ENCODE measurements around the gene CNTNAP2.

The CNTNAP2 gene

GRCh38 chr7:146414937-146415336, 298.3 kb downstream of the CNTNAP2 start:
- no peak overlapping the region for H3K27ac ChIP-seq
- TF ChIP-seq CTCF (conservative IDR thresholded peaks at IDR 0.05), result no peak

DNA sequence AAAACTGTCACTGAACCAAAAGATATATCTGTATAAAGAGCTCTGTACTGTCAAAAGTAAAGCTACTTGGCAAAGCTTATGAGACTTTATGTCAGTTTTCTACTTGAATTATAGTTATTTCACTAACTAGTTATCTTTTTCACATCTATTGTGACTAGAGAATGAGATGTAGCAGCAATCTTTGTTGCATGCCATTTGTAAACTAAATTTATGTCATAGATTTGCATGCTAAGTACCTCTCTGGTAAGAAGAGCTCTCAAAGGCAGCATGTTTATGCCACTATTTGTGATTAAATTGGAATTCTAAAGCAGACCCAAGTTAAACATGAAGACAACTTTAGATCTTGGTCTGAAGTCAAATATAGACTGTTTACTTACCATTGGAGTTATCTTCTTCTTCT, 300.6 kb downstream of the CNTNAP2 start:
- no peak for TF ChIP-seq CTCF (conservative IDR thresholded peaks at IDR 0.05)
- H3K27ac ChIP-seq, result no peak overlapping the region

DNA sequence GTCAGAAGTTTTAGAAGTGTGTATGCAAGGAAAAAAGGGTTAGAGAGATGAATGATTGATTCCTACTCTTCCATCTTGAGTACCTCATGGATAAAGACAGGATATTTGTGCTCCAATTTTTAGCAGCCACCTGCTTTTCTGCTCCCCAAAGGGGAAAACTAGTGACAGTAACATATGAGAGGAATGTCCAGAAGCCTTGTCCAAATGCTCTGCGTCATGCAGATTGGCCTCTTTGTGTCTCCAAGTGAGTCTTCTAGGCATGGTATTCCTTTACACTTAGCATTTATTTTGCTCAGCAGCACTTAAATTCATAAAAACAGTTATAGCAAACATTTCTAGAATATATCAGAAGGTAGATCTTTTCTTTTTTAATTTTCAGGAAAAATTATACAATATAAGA, 306.8 kb downstream of the CNTNAP2 start:
- H3K27ac ChIP-seq, result no peak overlapping the region
- TF ChIP-seq CTCF (conservative IDR thresholded peaks at IDR 0.05), result no peak

- no peak overlapping the region for H3K27ac ChIP-seq
- no peak for TF ChIP-seq CTCF (conservative IDR thresholded peaks at IDR 0.05)
These were observed 307.5 kb downstream of the CNTNAP2 start for GRCh38 chr7:146424084-146424483.

DNA sequence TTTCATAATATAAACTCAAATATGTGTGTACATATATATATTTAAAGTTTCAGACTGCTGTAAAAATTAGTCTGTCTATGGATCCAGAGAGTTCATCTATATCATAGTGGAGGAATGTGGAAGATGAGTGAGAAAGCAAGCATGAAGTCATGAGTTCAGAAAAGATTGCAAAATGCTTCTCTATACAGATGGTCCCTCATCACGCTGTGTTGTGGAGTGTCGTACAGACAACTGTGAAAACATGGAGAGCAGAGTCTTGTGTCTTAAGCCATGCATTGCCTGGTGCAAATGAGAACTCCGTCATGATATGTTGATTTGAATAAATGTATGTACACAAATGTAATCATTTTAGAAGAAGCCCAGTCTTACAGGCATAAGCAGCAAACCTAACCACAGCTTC, 316.9 kb downstream of the CNTNAP2 start:
- no peak for TF ChIP-seq CTCF (conservative IDR thresholded peaks at IDR 0.05)
- H3K27ac ChIP-seq, result no peak overlapping the region

DNA sequence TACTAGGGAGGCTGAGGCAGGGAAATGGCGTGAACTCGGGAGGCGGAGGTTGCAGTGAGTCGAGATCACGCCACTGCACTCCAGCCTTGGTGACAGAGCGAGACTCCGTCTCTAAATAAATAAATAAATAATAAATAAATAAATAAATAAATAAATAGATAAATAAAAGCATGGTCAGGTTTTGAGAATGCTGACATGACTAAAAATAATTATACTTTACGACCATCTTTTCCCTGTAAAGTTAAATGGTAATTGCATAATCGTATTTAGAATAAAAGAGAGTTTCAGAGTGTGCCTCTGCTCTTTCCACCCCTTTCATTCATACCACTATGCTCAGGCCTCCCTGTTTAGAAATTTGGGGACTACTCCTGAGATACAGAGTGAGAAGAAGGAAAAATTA, 326.5 kb downstream of the CNTNAP2 start:
- no peak for TF ChIP-seq CTCF (conservative IDR thresholded peaks at IDR 0.05)
- no peak overlapping the region for H3K27ac ChIP-seq

DNA sequence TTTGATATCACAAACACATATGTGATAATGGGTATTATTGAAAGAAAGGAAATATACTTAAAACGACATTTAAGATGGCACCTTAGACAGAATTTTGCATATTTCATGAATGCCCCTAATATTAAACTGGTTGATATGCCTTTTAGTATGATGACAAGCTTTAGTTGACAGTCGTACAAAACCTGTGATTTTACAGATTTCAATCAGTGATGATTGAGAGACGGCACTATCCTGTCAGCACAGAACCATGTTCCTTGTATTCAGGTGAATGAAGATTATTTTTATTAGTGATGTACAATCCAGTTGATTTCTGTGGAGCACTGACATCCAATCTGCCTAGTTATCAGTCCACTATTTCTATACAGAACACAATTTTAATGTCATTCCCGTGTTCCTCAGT, 333.0 kb downstream of the CNTNAP2 start:
- TF ChIP-seq CTCF (conservative IDR thresholded peaks at IDR 0.05), result no peak
- no peak overlapping the region for H3K27ac ChIP-seq

Measured in VCaP (cell line).